Measurements from ENCODE around the gene C12orf43.
A peak's percentile ranks its signal among the peaks of the same experiment; 100 is the strongest.

C12orf43 gene

DNA sequence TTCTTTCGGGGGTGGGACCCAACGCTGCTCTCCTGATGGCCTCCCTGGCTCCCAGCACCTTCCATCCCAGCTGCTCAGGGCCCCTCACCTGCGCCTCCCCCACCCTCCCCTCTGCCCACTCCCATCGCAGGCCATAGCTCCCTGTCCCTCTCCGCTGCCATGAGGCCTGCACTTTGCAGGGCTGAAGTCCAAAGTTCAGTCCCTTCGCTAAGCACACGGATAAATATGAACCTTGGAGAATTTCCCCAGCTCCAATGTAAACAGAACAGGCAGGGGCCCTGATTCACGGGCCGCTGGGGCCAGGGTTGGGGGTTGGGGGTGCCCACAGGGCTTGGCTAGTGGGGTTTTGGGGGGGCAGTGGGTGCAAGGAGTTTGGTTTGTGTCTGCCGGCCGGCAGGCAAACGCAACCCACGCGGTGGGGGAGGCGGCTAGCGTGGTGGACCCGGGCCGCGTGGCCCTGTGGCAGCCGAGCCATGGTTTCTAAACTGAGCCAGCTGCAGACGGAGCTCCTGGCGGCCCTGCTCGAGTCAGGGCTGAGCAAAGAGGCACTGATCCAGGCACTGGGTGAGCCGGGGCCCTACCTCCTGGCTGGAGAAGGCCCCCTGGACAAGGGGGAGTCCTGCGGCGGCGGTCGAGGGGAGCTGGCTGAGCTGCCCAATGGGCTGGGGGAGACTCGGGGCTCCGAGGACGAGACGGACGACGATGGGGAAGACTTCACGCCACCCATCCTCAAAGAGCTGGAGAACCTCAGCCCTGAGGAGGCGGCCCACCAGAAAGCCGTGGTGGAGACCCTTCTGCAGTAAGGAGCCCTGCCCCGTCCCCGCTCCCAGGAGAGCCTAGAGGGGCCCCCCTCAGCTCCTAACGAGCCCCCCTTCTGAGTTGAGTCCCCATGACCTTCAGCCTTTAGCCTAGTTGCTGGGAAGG, 37.7 kb downstream of the C12orf43 start, which contains the start of gene HNF1A:
TSS of gene HNF1A (plus strand) at position 248 of the 924 bp plus-strand sequence. CDS start at position 474, 226 bp downstream.
- no peak for DNase-seq

DNA sequence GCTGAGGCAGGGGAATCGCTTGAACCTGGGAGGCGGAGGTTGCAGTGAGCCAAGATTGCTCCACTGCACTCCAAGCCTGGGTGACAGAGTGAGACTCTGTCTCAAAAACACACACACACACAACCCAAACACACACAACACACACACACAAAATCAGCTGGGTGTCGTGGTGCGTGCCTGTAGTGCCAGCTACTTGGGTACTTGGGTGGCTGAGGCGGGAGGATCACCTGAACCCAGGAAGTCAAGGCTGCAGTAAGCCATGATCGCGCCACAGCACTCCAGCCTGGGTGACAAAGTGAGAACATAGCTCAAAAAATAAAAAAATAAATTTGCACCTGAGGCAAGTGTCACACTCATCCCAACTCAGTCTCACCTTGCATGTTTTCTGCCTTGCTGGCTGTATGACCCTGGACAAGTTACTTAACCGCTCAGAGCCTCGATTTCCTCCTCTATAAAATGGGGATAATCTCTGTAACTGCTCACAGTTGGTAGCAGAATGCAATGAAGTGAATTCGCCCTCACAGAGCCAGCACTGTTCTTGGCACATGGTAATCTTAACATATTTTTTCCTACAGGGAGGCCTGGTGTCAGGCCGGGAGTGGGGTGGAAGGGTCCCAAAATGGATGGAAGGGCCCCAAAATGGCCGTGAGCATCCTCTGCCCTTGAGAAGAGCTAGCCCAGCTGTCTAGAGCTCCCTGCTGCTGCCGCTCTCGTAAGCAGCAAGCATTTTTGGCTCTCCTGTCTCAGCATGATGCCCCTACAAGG, 38.6 kb downstream of the C12orf43 start:
- no peak for DNase-seq

DNA sequence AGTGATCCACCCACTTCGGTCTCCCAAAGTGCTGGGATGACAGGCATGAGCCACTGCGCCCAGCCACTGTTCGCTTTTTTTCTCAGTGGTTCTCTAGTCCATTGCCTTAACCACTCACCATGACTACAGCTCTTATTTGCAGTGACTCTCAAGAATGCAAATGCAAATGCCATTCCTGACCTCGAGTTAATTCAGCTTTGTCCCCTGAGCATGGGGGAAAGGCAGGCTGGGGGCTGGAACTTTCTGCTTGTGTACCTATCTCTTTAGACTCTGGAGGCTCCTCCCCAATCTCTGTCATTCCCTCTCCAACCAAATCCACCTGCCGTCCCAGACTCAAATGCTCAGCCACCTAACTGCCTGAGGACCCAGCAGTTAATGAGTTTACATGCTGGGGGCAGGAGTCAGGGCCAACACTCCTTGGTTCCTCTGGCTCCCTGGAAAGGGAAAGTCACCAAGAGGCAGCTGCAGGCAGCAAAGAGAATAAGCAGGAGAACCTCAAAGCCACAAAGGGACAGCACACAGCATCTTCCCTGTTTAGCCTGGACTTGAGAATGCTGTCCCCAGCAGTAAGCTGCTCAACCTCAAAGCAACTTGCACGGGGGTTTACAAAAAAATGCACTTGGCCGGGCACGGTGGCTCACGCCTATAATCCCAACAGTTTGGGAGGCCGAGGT, 43.3 kb downstream of the C12orf43 start:
- peak; percentile 39 for DNase-seq

DNA sequence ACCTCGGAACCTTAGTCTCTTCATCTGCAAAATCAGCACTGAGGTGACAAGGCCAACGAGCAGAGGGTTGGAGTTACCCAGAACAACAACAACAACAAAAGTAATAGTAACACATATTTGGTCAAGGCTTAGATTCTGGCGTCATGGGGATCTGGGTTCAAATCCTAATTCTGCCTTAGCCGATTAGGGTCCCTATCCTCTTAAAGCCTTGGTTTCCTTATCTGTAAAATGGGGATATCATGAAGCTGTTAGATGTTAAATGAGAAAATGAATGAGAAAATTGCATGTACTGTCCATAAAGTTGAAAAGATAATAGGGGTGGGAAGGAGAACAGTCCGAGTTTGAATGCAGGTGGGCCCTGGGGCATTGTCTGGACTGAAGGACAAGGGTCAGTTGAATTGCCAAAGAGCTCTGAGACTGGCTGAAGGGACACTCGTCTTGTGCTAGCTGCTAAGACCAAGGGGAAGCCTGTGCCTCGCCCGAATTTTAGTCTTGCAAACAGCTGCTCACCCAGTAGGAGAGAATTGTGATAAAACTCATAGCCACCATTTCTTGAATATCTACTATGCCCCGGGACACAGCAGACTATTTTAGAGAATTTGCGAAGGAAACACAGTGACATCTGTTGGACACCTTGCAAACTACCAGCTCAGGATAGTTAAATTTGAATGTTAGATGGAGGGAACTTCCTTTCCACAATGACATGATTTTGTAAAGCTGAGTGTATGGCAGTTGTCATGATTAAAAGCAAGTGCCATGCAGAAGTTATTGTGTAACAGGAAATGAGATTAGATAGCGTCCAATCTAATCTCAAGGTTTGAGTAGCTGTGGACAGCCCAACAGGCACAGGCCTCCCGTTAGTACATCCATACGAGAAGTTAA, 44.7 kb downstream of the C12orf43 start:
- DNase-seq, result no peak

- no peak for DNase-seq
These were observed 46.0 kb downstream of the C12orf43 start for GRCh38 chr12:120970310-120970709.

DNA sequence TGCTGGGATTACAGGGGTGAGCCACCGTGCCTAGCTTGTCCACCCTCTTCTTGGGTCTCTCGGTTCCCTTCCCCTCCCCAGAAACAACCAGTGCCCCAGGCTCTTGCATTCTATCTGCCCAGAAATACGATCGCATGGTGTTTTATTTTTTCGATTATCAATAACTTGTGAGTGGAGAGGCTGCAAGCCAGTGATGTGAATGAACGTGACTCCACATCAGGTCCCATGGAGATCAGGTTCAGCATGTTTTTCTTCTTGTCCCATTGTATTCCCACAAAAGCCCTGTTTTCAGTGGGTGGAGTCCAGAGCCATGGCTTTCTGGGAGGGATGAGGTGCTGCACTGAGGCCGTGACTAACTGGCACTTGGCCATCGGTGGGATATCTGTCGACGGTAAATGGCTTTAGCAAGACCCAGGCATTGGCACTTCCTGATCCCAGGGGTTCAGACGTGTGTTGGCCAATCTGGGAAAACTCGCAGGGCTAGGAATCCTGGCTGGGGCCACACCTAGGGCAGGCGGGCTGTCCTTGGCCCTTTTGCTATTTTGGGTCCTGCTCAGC, 50.7 kb downstream of the C12orf43 start:
- DNase-seq, result no peak

DNA sequence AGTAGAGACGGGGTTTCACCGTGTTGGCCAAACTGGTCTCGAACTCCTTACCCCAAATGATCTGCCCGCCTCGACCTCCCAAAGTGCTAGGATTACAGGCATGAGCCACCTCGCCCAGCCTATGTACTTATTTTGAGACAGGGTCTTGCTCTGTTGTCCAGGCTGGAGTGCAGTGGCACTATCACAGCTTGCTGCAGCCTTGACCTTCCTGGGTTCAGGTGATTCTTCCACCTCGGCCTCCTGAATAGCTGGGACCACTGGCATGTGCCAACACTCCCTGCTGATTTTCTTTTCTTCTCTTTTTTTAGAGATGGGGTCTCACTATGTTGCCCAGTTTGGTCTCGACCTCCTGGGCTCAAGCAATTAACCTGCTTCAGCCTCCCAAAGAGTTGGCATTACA, 52.0 kb downstream of the C12orf43 start:
- no peak for DNase-seq

DNA sequence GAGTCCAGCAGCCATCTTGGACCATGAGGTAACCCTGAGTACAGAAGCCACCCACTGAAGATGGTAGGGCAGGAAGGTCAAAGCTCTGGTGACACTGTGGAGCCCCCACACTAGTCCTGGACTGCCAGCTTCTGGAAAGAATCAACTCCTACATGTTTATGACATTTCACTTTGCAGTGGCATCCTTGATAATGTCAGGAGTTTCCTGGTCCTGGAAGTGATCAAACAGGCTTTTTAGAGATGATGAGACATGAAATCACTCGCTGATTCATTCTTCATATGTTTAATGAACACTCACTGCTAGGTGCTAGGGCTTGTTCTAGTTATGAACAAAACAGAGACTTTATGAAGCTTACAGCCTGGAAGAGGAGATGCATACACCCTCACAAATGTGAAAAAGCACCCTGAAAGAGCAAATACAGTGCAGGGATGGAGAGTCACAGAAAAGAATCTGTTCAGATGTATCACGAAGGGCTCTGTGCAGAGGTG, 53.7 kb downstream of the C12orf43 start:
- no peak for DNase-seq

GRCh38 chr12:120961604-120962531, 54.4 kb downstream of the C12orf43 start:
- no peak for DNase-seq

DNA sequence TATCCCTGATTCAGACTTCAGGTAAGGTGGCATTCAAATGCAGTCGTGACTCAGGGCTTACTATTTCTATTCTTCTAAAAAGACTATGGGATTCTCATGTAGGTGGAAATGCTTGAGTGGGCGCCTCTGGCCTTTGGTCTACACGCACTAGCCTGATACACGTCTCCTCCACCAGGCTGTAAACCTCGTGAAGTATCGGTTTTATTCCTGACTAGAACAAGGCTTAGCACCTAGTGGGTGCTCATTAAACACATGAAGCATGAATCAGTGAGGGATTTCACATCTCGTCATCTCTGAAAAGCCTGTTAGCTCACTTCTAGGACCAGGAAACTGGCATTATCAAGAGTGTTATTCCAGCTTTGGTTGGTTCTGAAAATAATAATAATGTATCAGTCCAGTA, 55.6 kb downstream of the C12orf43 start:
- no peak for DNase-seq

GRCh38 chr12:120959111-120959878, 57.0 kb downstream of the C12orf43 start:
- DNase-seq, result no peak

DNA sequence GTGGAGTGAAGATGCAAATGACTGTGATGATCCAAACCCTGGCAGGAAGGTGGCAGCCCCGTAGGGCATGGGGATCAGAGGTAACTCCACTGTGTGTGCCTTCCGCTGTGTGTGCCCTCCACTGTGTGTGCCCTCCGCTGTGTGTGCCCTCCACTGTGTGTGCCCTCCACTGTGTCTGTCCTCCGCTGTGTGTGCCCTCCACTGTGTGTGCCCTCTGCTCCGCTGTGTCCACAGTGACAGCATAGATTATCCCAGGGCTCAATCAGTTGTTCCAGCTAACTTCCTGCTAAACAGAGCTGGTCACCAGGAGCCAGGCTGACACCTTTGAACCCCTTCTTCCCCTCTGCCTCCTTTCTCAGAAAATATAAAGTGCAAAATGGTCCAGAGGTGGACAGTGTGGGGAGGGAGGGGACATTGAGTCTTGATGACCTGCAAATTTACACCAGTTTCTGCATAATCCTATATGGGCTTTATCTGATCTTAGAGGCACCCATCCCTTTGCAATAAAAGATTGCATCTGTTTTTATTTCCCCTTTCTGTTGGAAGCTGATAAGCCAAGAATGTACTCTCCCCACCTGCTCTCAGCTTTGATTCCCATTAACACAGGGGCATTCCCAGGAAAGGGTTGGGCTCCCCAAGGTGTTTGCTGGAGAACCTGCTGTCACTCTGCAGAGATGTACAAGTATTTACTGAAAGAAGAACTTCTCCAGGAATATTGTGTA, 59.5 kb downstream of the C12orf43 start:
- DNase-seq, result no peak

DNA sequence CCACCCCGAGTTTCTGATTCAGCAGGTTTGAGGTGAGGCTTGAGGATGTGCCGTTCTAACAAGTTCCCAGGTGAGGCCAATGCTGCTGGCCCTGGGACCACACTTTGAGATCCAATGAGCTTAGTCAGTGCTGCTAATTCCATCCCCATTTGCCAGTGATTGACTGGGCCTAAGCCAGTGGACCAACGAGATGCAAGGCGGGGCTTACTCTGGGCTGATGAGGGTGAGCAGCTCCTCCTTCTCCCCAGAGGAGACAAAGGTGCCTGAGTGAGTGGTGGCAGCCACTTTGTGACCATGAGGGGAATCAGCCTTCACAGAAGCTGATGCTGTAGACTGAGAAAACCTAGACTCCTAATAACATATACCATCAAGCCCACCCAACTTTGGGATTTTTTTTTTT, 61.1 kb downstream of the C12orf43 start:
- DNase-seq, result no peak

- no peak for DNase-seq
These were observed 65.5 kb downstream of the C12orf43 start for GRCh38 chr12:120950807-120951206.
